Fibroblast of pulmonary artery (primary cell): ENCODE data around the gene PHC2.
A peak's percentile ranks its signal among the peaks of the same experiment; 100 is the strongest.

ENCODE experiments used
- DNase-seq: peaks from one replicate; pipeline ENCODE4 v3.0.0-alpha.2; 2010; ENCODE audit warnings: low read depth
- H3K4me3 ChIP-seq: replicated peaks from 2 replicates; pipeline ENCODE4 v1.5.1; 2011; ENCODE audit warnings: low read depth, mild to moderate bottlenecking, control low read depth, low read length, moderate library complexity
- CTCF ChIP-seq: IDR thresholded peaks from 2 replicates; pipeline ENCODE4 v1.5.1; 2011; ENCODE audit warnings: mild to moderate bottlenecking, control low read depth, low read length, inconsistent platforms; ENCODE audit errors: missing control alignments

The PHC2 gene

DNA sequence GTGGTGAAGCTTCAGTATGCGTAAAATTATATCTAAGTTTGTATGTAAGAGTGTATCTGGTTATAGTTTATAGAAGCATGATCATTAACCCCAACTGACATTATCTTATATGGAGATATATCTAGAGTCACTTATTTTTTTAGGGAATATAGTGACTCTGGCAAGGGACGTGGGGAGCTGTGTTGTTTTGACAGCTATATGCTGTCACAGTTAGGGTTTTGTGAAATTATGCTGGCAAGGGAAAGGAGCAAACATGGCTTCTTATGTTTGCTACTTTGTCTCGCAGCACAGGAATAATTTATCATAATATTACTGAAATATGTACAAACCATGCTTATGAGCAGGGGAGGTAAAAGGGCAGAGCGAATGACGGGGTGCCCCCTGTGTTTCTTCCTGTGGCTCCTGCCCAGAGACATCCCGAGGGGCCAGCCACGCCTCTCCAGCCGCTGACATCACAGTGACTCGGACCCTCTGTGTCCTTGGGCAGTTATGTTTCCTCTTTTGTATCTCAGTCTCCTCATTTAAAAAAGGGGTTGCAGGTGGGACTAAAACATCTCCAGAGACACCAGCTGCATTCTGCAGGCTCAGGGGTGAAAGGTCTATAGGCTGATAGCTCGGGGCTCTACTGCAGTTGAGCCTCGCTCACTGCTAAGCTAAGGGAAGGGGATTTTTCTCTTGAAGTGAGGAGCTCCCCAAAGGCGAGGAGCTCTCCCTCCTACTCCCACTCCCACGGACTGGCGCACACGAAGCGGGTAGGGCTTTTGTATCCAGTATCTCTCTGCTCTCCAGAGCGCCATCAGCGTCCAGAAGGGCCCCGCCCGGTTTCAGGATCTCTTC is 124.9 kb downstream of the PHC2 start:
- no peak overlapping the region for H3K4me3 ChIP-seq
- no peak for TF ChIP-seq CTCF
- no peak for DNase-seq

DNA sequence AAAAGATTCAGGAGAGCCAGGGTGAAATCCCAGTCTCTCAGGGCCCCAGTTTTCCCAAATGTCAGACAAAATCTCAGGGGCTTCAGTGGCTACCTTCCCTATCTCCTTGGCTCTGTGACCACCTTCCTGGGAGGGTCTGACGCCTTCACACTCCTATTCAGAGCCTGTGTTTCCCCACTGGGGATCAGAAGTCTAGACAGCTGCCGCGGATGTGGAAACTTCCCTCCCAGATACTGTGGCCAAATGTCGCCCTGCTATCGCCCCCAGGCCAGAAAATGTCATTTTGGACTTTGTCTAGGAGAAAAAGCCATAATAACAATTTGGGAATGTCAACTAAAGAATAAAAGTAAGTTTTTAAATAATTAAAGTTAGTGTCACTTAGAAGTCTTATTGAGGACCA is 125.9 kb downstream of the PHC2 start:
- TF ChIP-seq CTCF, result no peak
- DNase-seq, result no peak
- no peak overlapping the region for H3K4me3 ChIP-seq

GRCh38 chr1:33302325-33302724 is 128.6 kb downstream of the PHC2 start:
- DNase-seq, result peak; percentile 65
- TF ChIP-seq CTCF, result no peak
- H3K4me3 ChIP-seq, result no peak overlapping the region

- H3K4me3 ChIP-seq, result no peak overlapping the region
- no peak for TF ChIP-seq CTCF
- DNase-seq, result peak; percentile 26
These were observed 129.5 kb downstream of the PHC2 start for GRCh38 chr1:33301273-33301984.

GRCh38 chr1:33300673-33301072 is 130.2 kb downstream of the PHC2 start:
- peak; percentile 92 for DNase-seq
- no peak for TF ChIP-seq CTCF
- H3K4me3 ChIP-seq, result no peak overlapping the region

DNA sequence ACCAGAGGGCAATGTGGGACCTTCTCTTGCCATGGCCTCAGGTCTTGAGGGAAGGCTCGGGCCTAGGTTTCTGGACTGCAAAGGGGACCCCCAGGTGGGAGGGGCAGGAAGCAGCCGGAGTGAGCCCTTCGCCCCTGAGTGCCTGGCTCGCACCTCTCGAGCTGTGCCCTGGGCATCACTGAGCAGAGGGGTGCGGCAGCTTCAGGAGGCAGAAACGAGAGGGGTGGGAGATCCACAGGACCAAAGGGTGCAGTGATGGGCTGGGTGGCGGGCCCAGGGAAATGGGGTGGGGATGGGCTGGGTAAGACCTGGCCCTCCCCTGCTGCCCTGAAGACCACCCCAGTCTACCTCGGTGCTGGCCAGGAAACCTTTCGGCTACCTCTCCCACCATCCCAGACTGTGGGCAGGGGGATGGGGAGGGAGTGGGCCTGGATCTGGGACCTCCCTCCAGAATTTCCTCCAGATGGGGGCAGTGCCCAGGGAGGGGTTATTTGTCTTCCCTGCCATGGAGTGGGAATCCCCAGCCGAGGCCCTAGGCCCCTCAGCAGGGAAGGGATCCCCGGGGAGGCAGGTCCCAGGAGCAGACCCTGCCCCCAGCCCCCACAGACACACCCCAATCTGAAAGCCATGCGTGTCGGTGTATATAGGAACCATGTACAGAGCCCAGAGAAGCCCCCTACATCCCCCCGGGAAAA is 131.3 kb downstream of the PHC2 start:
- no peak overlapping the region for H3K4me3 ChIP-seq
- TF ChIP-seq CTCF, result no peak

More for the DNA sequence above, 131.3 kb downstream of the PHC2 start:
- no peak for DNase-seq
